Parathyroid adenoma (tissue), 2 donors: ENCODE data around the gene SLC33A1.

Experiments used
- H2AFZ ChIP-seq: fragments of 300-600 bp; sonication (generic); one replicate; pipeline ENCODE4 v1.7.0; 2017; ENCODE audit warnings: antibody characterized with exemption, mild to moderate bottlenecking
- H3K27ac ChIP-seq: fragments of 300-600 bp; sonication (generic); one replicate; pipeline ENCODE4 v1.7.0; 2017
- H3K27me3 ChIP-seq: fragments of 300-600 bp; sonication (generic); one replicate; pipeline ENCODE4 v1.7.0; 2017; ENCODE audit warnings: low read length; ENCODE audit not compliant: control insufficient read depth, insufficient read depth
- H3K36me3 ChIP-seq: fragments of 300-600 bp; sonication (generic); one replicate; pipeline ENCODE4 v1.7.0; 2017; ENCODE audit warnings: low read length; ENCODE audit not compliant: control insufficient read depth, insufficient read depth
- H3K4me1 ChIP-seq: fragments of 300-600 bp; sonication (generic); one replicate; pipeline ENCODE4 v1.7.0; 2017; ENCODE audit warnings: control low read depth
- H3K4me2 ChIP-seq: fragments of 300-600 bp; sonication (generic); one replicate; pipeline ENCODE4 v1.7.0; 2017; ENCODE audit warnings: low read length
- H3K4me3 ChIP-seq: fragments of 300-600 bp; sonication (generic); one replicate; pipeline ENCODE4 v1.7.0; 2017; ENCODE audit warnings: low read depth, low read length
- H3K79me2 ChIP-seq: fragments of 300-600 bp; sonication (generic); one replicate; pipeline ENCODE4 v1.7.0; 2017; ENCODE audit warnings: control low read depth
- H3K9ac ChIP-seq: fragments of 300-600 bp; sonication (generic); one replicate; pipeline ENCODE4 v1.7.0; 2017; ENCODE audit warnings: mild to moderate bottlenecking
- H3K9me3 ChIP-seq: fragments of 300-600 bp; sonication (generic); one replicate; pipeline ENCODE4 v1.7.0; 2017; ENCODE audit warnings: low read length; ENCODE audit not compliant: control insufficient read depth
- TF ChIP-seq, protein P1 (sequence below): fragments of 300-600 bp; sonication (generic); IDR thresholded peaks from one replicate; pipeline ENCODE4 v1.7.0; 2017; ENCODE audit warnings: antibody characterized with exemption, mild to moderate bottlenecking
- donor health status: primary hyperparathyroidism.

Gene SLC33A1

GRCh38 chr3:155782390-155782953, 71.8 kb downstream of the SLC33A1 start:
- no peaks in the 10 kb centered on the region for H3K9me3 ChIP-seq
- no peak overlapping the region for H3K4me3 ChIP-seq
- TF ChIP-seq, protein P1, sequence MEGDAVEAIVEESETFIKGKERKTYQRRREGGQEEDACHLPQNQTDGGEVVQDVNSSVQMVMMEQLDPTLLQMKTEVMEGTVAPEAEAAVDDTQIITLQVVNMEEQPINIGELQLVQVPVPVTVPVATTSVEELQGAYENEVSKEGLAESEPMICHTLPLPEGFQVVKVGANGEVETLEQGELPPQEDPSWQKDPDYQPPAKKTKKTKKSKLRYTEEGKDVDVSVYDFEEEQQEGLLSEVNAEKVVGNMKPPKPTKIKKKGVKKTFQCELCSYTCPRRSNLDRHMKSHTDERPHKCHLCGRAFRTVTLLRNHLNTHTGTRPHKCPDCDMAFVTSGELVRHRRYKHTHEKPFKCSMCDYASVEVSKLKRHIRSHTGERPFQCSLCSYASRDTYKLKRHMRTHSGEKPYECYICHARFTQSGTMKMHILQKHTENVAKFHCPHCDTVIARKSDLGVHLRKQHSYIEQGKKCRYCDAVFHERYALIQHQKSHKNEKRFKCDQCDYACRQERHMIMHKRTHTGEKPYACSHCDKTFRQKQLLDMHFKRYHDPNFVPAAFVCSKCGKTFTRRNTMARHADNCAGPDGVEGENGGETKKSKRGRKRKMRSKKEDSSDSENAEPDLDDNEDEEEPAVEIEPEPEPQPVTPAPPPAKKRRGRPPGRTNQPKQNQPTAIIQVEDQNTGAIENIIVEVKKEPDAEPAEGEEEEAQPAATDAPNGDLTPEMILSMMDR = no peak
- no peaks in the 10 kb centered on the region for H3K4me1 ChIP-seq
- H2AFZ ChIP-seq = no peak overlapping the region
- H3K36me3 ChIP-seq = no peaks in the 10 kb centered on the region
- H3K27me3 ChIP-seq = no peaks in the 10 kb centered on the region
- no peak overlapping the region for H3K4me2 ChIP-seq
- no peak overlapping the region for H3K27ac ChIP-seq
- H3K9ac ChIP-seq = no peak overlapping the region
- H3K79me2 ChIP-seq = peaks cover 3% of the 10 kb centered on the region

DNA sequence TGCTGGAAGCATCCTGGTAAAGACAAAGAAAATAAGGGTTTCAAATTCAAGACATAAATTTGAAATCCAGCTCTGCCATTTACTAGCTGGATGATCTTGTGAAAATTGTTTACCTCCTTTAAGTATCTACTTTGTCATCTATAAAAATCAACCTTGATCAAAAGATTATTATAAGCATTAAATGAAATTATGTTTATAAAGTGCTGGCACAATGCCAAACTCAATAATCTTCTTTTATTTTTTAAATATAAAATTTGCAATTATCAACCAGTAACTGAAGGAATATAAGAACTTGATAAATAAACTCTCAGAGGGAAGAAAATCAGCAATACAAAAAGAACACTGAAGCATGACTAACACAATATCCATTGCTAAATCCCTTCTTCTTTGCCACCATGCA, 73.9 kb downstream of the SLC33A1 start:
- H3K4me1 ChIP-seq = no peaks in the 10 kb centered on the region
- no peak overlapping the region for H3K27ac ChIP-seq
- H3K4me3 ChIP-seq = no peak overlapping the region
- H3K36me3 ChIP-seq = no peaks in the 10 kb centered on the region
- H3K4me2 ChIP-seq = no peak overlapping the region
- no peaks in the 10 kb centered on the region for H3K9me3 ChIP-seq
- H2AFZ ChIP-seq = no peak overlapping the region
- no peak overlapping the region for H3K9ac ChIP-seq
- H3K27me3 ChIP-seq = no peaks in the 10 kb centered on the region
- peaks cover 2% of the 10 kb centered on the region for H3K79me2 ChIP-seq
- TF ChIP-seq, protein P1 = no peak

- Histone ChIP-seq H3K36me3 (no peaks in the 10 kb centered on the region), H2AFZ (no peak overlapping the region), H3K4me2 (no peak overlapping the region), H3K27me3 (no peaks in the 10 kb centered on the region), H3K79me2 (no peaks in the 10 kb centered on the region), H3K9ac (no peak overlapping the region), H3K4me3 (no peak overlapping the region), H3K9me3 (no peaks in the 10 kb centered on the region), H3K4me1 (no peaks in the 10 kb centered on the region), H3K27ac (no peak overlapping the region)
- TF ChIP-seq, protein P1 = no peak
Observed at GRCh38 chr3:155778462-155778861, 75.8 kb downstream of the SLC33A1 start.

DNA sequence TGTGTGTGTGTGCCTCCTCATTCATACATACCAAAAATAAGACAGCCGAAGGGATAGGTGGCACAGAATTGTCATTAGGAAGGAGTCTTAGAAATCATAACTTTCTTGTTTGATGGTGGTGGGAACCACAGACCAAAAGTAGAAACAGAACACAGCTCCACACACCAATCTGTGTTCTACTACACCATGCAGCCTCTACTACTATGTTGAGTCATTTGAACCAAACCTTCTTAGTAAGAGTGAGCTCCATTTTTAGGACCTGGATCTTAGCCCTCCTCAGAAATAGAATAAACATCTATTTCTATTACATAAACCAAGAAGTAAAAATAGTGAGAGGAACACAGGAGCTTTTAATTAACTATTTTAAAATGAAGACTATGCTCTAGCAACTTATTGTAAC, 81.4 kb downstream of the SLC33A1 start:
- no peaks in the 10 kb centered on the region for H3K4me1 ChIP-seq
- H3K27ac ChIP-seq = no peak overlapping the region
- H3K79me2 ChIP-seq = no peaks in the 10 kb centered on the region
- H3K9me3 ChIP-seq = no peaks in the 10 kb centered on the region
- no peaks in the 10 kb centered on the region for H3K27me3 ChIP-seq
- TF ChIP-seq, protein P1 = no peak
- no peak overlapping the region for H3K4me3 ChIP-seq
- H3K4me2 ChIP-seq = no peak overlapping the region
- no peaks in the 10 kb centered on the region for H3K36me3 ChIP-seq
- H3K9ac ChIP-seq = no peak overlapping the region
- H2AFZ ChIP-seq = no peak overlapping the region

- TF ChIP-seq, protein P1 = no peak
- H3K4me1 ChIP-seq = no peaks in the 10 kb centered on the region
- H3K36me3 ChIP-seq = no peaks in the 10 kb centered on the region
Observed at GRCh38 chr3:155771126-155771525, 83.1 kb downstream of the SLC33A1 start.

More at GRCh38 chr3:155771126-155771525, 83.1 kb downstream of the SLC33A1 start:
- H3K9me3 ChIP-seq = no peaks in the 10 kb centered on the region
- no peaks in the 10 kb centered on the region for H3K79me2 ChIP-seq
- no peak overlapping the region for H3K4me2 ChIP-seq
- H3K27me3 ChIP-seq = no peaks in the 10 kb centered on the region
- H3K27ac ChIP-seq = no peak overlapping the region
- no peak overlapping the region for H3K9ac ChIP-seq
- H2AFZ ChIP-seq = no peak overlapping the region
- H3K4me3 ChIP-seq = no peak overlapping the region
